Loucy (cell line): ENCODE results near the gene SEC22C.
A peak's percentile ranks its signal among the peaks of the same experiment; 100 is the strongest.

Source experiments
- H2AFZ ChIP-seq: fragments of 200-600 bp; sonication (generic); 2 replicates; pipeline ENCODE4 v1.6.0; 2016; ENCODE audit warnings: antibody characterized with exemption, mild to moderate bottlenecking, low read length, moderate library complexity
- H3F3A ChIP-seq: fragments of 200-600 bp; 2 replicates; pipeline ENCODE4 v1.6.0; 2016; ENCODE audit warnings: antibody characterized with exemption, low read depth, mild to moderate bottlenecking
- H3K27me3 ChIP-seq: fragments of 200-600 bp; sonication (generic); 2 replicates; pipeline ENCODE4 v1.6.1; 2014; ENCODE audit warnings: low read length, mild to moderate bottlenecking; ENCODE audit not compliant: insufficient read depth, poor library complexity, severe bottlenecking
- H3K36me3 ChIP-seq: fragments of 200-600 bp; sonication (generic); 2 replicates; pipeline ENCODE4 v1.6.1; 2016; ENCODE audit warnings: low read length; ENCODE audit not compliant: insufficient read depth
- H3K4me1 ChIP-seq: fragments of 200-600 bp; sonication (generic); 2 replicates; pipeline ENCODE4 v1.5.1; 2014; ENCODE audit warnings: low read length, mild to moderate bottlenecking; ENCODE audit not compliant: insufficient read depth, poor library complexity, severe bottlenecking
- H3K4me2 ChIP-seq: fragments of 200-600 bp; sonication (generic); 2 replicates; pipeline ENCODE4 v1.6.0; 2014; ENCODE audit warnings: antibody characterized with exemption, low read length, low read depth, mild to moderate bottlenecking; ENCODE audit not compliant: poor library complexity, severe bottlenecking
- H3K4me3 ChIP-seq: fragments of 200-600 bp; sonication (generic); 2 replicates; pipeline ENCODE4 v1.5.1; 2014; ENCODE audit warnings: low read length, mild to moderate bottlenecking, mixed read lengths; ENCODE audit not compliant: poor library complexity, severe bottlenecking
- H3K79me2 ChIP-seq: fragments of 200-600 bp; sonication (generic); 2 replicates; pipeline ENCODE4 v1.6.1; 2014; ENCODE audit warnings: low read length; ENCODE audit not compliant: insufficient read depth
- H3K9ac ChIP-seq: fragments of 200-600 bp; sonication (generic); 2 replicates; pipeline ENCODE4 v1.6.0; 2014; ENCODE audit warnings: mild to moderate bottlenecking, low read depth, low read length, moderate library complexity; ENCODE audit not compliant: poor library complexity, severe bottlenecking
- H3K9me2 ChIP-seq: fragments of 200-600 bp; sonication (generic); replicated peaks from 2 replicates; pipeline ENCODE4 v1.6.1; 2016; ENCODE audit warnings: low read depth, low read length, mixed read lengths
- H3K9me3 ChIP-seq: fragments of 200-600 bp; sonication (generic); 2 replicates; pipeline ENCODE4 v1.6.1; 2014; ENCODE audit warnings: mild to moderate bottlenecking, antibody characterized with exemption, low read length, low read depth; ENCODE audit not compliant: insufficient read depth
- H4K20me1 ChIP-seq: fragments of 200-600 bp; sonication (generic); 2 replicates; pipeline ENCODE4 v1.6.0; 2014; ENCODE audit warnings: antibody characterized with exemption, low read length, mild to moderate bottlenecking; ENCODE audit not compliant: insufficient read depth, poor library complexity, severe bottlenecking
- CTCF ChIP-seq: fragments of 200-600 bp; sonication (generic); conservative IDR thresholded peaks from 2 replicates; pipeline ENCODE4 v1.5.1; 2014; ENCODE audit warnings: mild to moderate bottlenecking, antibody characterized with exemption, low read length
- EZH2phosphoT487 ChIP-seq: fragments of 200-600 bp; IDR thresholded peaks from 2 replicates; pipeline ENCODE4 v1.6.1; 2018; ENCODE audit warnings: antibody characterized with exemption, mild to moderate bottlenecking, moderate library complexity, borderline replicate concordance

Gene SEC22C

GRCh38 chr3:42605546-42606173, 23.9 kb upstream of the SEC22C start:
- H3K79me2 ChIP-seq, result peaks cover 96% of the 10 kb centered on the region
- peaks cover 84% of the 10 kb centered on the region for H4K20me1 ChIP-seq
- H3K9me2 ChIP-seq, result no peaks in the 10 kb centered on the region
- no peak for TF ChIP-seq CTCF
- TF ChIP-seq EZH2phosphoT487, result no peak
- peak overlapping the region; percentile 61 for H3K9ac ChIP-seq
- peak overlapping the region; percentile 57 for H3K4me3 ChIP-seq
- H3F3A ChIP-seq, result peaks cover 2% of the 10 kb centered on the region; the same call in 1 of the 2 replicates
- H3K36me3 ChIP-seq, result peaks cover 7% of the 10 kb centered on the region; the same call in 1 of the 2 replicates
- no peaks in the 10 kb centered on the region for H3K9me3 ChIP-seq
- peaks cover 39% of the 10 kb centered on the region for H3K4me1 ChIP-seq
- H3K27me3 ChIP-seq, result no peaks in the 10 kb centered on the region
- peak overlapping the region; percentile 97 for H3K4me2 ChIP-seq
- no peak overlapping the region for H2AFZ ChIP-seq

DNA sequence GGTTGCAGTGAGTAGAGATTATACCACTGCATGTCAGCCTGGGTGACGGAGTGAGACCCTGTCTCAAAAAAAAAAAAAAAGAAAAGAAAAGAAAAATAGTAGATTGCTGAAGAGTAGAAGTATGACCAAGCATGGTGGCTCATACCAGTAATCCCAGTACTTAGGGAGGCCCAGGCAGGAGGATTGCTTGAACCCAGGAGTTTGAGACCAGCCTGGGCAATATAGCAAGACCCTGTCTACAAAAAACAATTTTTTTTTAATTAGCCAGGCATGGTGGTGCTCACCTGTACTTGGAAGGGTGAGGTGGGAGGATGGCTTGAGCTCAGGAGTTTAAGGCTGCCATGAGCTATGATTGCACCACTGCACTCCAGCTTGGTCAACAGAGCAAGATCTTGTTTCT, 21.2 kb upstream of the SEC22C start:
- no peak overlapping the region for H3K9ac ChIP-seq

DNA sequence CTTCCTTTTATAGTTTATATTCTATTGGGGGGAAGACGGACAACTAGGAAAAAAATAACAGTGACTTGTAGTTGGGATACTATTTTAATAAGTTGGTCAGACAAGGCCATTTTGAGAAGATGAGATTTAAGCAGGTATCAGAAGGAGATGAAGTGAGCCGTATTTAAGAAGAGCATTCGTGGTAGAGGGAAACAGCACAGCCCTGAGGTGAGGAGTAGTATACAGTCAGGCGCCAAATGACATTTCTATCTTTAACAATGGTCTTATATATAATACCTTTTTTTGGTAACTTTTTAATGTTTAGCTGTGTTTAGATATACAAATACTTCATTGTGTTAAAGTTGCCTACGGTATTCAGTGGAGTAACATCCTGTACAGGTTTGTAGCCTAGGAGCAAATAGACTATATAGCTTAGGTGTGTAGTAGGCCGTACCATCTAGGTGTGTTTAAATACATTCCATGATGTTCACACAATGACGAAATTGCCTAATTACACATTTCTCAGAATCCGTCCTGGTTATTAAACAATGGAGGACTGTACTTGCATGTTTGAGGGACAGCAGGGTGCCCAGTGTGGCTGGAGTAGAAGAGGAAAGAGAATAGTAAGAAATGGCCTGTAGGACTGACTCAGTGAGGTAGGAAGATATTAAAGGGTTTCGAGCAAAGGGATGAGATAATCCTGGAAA, 20.3 kb upstream of the SEC22C start:
- Histone ChIP-seq H3K9me3 (no peaks in the 10 kb centered on the region), H4K20me1 (peaks cover 52% of the 10 kb centered on the region), H3K4me3 (peak overlapping the region; percentile 82), H2AFZ (no peak overlapping the region), H3K4me1 (peaks cover 37% of the 10 kb centered on the region), H3K27me3 (no peaks in the 10 kb centered on the region), H3K9me2 (no peaks in the 10 kb centered on the region), H3K36me3 (no peaks in the 10 kb centered on the region), H3F3A (peaks cover 4% of the 10 kb centered on the region; the same call in 1 of the 2 replicates), H3K79me2 (peaks cover 61% of the 10 kb centered on the region), H3K9ac (peak overlapping the region; percentile 85), H3K4me2 (peak overlapping the region; percentile 97)
- peak; percentile 28; the same call in 1 of the 2 replicates for TF ChIP-seq CTCF
- no peak for TF ChIP-seq EZH2phosphoT487

More for the DNA sequence above, 21.2 kb upstream of the SEC22C start:
- Histone ChIP-seq H3K4me2 (peak overlapping the region; percentile 97), H3K9me2 (no peaks in the 10 kb centered on the region), H3K4me3 (peak overlapping the region; percentile 82), H3K4me1 (peaks cover 38% of the 10 kb centered on the region), H3K9me3 (no peaks in the 10 kb centered on the region), H2AFZ (no peak overlapping the region), H4K20me1 (peaks cover 61% of the 10 kb centered on the region), H3F3A (peaks cover 4% of the 10 kb centered on the region; the same call in 1 of the 2 replicates), H3K79me2 (peaks cover 69% of the 10 kb centered on the region), H3K36me3 (no peaks in the 10 kb centered on the region), H3K27me3 (no peaks in the 10 kb centered on the region)
- TF ChIP-seq CTCF, result no peak
- TF ChIP-seq EZH2phosphoT487, result no peak
